ENCODE results near the gene SORBS1. TPM values are rescaled to one million over a fixed set of nuclear protein-coding genes. Genes with fewer than 3 reads are reported as not detected.

SORBS1 gene
- total and polyA plus RNA-seq, 9 of the 15 experiments (the other 6 are each of a cell fraction or from before 2014, with no cell fraction given): 2.0 to 13.3 (median 6.5) TPM

DNA sequence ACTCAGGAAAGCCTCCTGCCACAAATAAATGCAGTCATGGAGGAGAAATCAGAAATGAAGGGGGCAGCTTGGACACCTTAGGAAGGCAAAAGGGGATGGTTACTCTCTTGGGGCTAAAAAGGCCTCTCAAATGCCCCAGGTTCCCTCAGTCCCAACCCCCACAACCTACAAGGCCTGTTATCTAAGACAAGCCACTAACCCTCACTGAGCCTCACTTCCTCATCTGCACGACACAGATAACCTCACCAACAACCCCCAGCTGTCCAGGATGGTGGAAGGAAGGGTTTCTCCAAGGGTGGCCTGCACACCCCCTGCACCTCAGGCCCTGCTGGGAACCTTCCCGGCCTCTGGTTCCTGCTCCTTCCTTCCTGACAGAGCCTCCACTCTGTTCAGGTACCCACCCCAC is 29.2 kb downstream of the SORBS1 start (continued):
- TF ChIP-seq SRSF3 (IDR thresholded peaks at IDR 0.05; ENCODE audit: insufficient read depth, low read length) (no peak), ZHX1 (conservative IDR thresholded peaks at IDR 0.05; ENCODE audit: low read length) (no peak), CBX5 (IDR thresholded peaks at IDR 0.05; ENCODE audit: borderline replicate concordance, low read depth) (peak; percentile 36; the same call in 1 of the 2 replicates), STAG1 (CRISPR knock-in tag; IDR thresholded peaks at IDR 0.05; ENCODE audit: borderline replicate concordance) (no peak), NFIC (IDR thresholded peaks at IDR 0.05) (peak; percentile 95), PTTG1 (tag; IDR thresholded peaks at IDR 0.05; ENCODE audit: low read depth) (no peak), ZNF311 (CRISPR knock-in tag; IDR thresholded peaks at IDR 0.05) (no peak; the same call in 1 of the 2 replicates), MAFK (IDR thresholded peaks at IDR 0.05; ENCODE audit: low read length) (no peak), ZFX (CRISPR knock-in tag; IDR thresholded peaks at IDR 0.05) (peak; percentile 57), PHB2 (IDR thresholded peaks at IDR 0.05; ENCODE audit: low read depth) (peak; percentile 94), HOXB6 (CRISPR knock-in tag; IDR thresholded peaks at IDR 0.05; ENCODE audit: borderline replicate concordance) (no peak), ZNF436 (CRISPR knock-in tag; IDR thresholded peaks at IDR 0.05) (no peak), CREM (IDR thresholded peaks at IDR 0.05; ENCODE audit: low read depth) (peak; percentile 89), DACH1 (IDR thresholded peaks at IDR 0.05; ENCODE audit: partially characterized antibody) (peak; percentile 79), HDAC3 (IDR thresholded peaks at IDR 0.05; ENCODE audit: borderline replicate concordance, partially characterized antibody) (peak; percentile 94), ZNF507 (tag; conservative IDR thresholded peaks at IDR 0.05) (no peak), CBX3 (IDR thresholded peaks at IDR 0.05; ENCODE audit: borderline replicate concordance in 1 of 2, low read length in 2 of 2) (peak in 1 of 2 experiments; percentile 72; a peak in 2 of 3 replicates), PHB (CRISPR knock-in tag; IDR thresholded peaks at IDR 0.05) (no peak), TCF7 (IDR thresholded peaks at IDR 0.05; ENCODE audit: borderline replicate concordance) (peak; percentile 82; the same call in 1 of the 2 replicates), ZNF639 (CRISPR knock-in tag; conservative IDR thresholded peaks at IDR 0.05 in 1 of 2, IDR thresholded peaks at IDR 0.05 in 1 of 2) (peak in 1 of 2 experiments; percentile 81; a peak in 2 of 4 replicates), FOXK2 (conservative IDR thresholded peaks at IDR 0.05 in 1 of 2, IDR thresholded peaks at IDR 0.05 in 1 of 2; ENCODE audit: low read depth in 2 of 2) (peak in 1 of 2 experiments; percentile 45; a peak in 2 of 4 replicates), RBM17 (IDR thresholded peaks at IDR 0.05; ENCODE audit: borderline replicate concordance, low read depth, low read length) (no peak)
- TF ChIP-seq, protein P1, sequence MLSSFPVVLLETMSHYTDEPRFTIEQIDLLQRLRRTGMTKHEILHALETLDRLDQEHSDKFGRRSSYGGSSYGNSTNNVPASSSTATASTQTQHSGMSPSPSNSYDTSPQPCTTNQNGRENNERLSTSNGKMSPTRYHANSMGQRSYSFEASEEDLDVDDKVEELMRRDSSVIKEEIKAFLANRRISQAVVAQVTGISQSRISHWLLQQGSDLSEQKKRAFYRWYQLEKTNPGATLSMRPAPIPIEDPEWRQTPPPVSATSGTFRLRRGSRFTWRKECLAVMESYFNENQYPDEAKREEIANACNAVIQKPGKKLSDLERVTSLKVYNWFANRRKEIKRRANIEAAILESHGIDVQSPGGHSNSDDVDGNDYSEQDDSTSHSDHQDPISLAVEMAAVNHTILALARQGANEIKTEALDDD (IDR thresholded peaks at IDR 0.05): peak; percentile 79
- TF ChIP-seq, protein P2, sequence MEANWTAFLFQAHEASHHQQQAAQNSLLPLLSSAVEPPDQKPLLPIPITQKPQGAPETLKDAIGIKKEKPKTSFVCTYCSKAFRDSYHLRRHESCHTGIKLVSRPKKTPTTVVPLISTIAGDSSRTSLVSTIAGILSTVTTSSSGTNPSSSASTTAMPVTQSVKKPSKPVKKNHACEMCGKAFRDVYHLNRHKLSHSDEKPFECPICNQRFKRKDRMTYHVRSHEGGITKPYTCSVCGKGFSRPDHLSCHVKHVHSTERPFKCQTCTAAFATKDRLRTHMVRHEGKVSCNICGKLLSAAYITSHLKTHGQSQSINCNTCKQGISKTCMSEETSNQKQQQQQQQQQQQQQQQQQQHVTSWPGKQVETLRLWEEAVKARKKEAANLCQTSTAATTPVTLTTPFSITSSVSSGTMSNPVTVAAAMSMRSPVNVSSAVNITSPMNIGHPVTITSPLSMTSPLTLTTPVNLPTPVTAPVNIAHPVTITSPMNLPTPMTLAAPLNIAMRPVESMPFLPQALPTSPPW (CRISPR knock-in tag; IDR thresholded peaks at IDR 0.05): peak; percentile 81
